GM12872 (cell line): ENCODE data around the gene LATS2.

ENCODE experiments used
- TF ChIP-seq, protein P1 (sequence below): IDR thresholded peaks from 3 replicates; pipeline ENCODE4 v1.5.1; 2011; ENCODE audit warnings: low read depth, mild to moderate bottlenecking, low read length, moderate library complexity; ENCODE audit not compliant: insufficient read depth

LATS2 gene

GRCh38 chr13:21022056-21022979 lies 39.1 kb downstream of the LATS2 start:
- TF ChIP-seq, protein P1, sequence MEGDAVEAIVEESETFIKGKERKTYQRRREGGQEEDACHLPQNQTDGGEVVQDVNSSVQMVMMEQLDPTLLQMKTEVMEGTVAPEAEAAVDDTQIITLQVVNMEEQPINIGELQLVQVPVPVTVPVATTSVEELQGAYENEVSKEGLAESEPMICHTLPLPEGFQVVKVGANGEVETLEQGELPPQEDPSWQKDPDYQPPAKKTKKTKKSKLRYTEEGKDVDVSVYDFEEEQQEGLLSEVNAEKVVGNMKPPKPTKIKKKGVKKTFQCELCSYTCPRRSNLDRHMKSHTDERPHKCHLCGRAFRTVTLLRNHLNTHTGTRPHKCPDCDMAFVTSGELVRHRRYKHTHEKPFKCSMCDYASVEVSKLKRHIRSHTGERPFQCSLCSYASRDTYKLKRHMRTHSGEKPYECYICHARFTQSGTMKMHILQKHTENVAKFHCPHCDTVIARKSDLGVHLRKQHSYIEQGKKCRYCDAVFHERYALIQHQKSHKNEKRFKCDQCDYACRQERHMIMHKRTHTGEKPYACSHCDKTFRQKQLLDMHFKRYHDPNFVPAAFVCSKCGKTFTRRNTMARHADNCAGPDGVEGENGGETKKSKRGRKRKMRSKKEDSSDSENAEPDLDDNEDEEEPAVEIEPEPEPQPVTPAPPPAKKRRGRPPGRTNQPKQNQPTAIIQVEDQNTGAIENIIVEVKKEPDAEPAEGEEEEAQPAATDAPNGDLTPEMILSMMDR: no peak

DNA sequence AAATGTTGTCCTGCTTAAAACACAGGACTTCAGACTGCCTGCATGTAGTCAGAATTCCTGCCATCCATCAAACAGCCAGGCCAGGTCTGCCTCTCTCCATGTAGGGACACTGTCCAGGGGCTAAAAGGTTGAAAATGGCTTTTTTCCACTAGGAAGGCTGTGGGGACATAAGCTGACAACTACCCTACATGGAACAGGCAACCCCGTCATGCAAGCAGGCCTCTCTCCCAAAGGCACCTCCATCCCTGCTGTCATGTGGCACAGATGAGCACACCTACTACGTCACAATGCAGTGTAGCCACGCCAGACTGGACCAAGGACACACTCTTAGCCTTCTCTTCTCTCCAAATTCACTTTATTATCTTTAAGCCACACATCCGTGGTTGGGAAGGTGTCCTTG lies 40.8 kb downstream of the LATS2 start:
- TF ChIP-seq, protein P1: no peak

DNA sequence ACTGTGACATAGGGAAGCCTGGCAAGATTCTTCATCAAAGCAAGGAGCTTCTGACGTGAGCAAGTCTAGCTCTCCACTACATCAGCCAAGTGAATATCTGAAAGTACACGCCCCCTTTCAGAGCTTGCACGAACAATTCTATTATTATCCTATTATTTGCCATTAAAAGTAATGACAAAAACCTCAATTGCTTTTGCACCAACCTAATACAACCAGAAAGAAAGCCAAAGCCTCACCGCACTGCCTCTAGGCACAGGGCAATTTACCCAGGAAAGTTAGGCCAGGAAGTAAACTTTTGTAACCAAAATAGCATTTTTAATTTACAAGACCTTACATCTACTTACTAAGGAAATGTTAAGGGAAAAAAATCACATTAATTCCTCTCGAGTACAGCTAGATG lies 41.2 kb downstream of the LATS2 start:
- TF ChIP-seq, protein P1: no peak

- TF ChIP-seq, protein P1: no peak
These were observed 43.2 kb downstream of the LATS2 start for GRCh38 chr13:21018220-21018619.

DNA sequence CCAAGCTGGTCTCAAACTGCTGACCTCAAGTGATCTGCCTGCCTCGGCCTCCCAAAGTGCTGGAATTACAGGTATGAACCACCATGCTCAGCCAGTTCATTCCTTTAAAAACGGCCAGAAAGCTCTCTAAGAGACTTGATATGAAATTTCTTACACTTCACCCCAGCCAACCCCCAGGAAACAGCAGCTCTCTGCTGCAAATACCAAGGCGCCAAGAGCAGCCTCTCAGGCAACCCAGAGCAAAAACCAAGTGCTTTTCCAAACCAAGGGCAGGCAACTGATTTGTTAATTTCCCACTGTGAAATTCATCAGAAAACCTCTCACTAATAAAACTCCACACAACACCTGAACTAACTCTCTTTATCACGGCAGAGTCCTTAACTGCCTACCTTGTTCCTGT lies 44.9 kb downstream of the LATS2 start:
- TF ChIP-seq, protein P1: no peak

DNA sequence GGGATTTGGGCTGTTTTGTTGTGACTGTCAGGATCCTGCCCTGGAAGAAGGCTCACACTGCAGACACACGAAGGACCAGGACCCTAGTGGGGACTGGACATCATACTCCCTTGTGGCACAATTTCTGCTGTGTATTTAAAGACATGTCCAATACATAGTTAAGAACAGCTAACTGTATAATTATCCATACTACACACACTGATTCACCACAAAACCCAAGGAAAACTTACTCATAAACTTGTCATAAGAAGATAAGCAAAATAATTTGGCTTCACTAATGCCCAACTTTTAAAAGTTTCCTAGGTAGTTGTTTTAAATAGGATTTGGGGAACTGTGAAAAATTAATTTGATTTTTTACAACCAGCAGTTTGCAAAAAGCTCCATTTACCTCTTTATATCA lies 46.1 kb downstream of the LATS2 start:
- TF ChIP-seq, protein P1: no peak

GRCh38 chr13:21014502-21015170 lies 46.8 kb downstream of the LATS2 start:
- TF ChIP-seq, protein P1: no peak
